HG03469 (cell line): ENCODE measurements around the gene SERPINB3.
A peak's percentile ranks its signal among the peaks of the same experiment; 100 is the strongest.
"Not testable (repeated sequence)": the region's sequence is repeated elsewhere in the genome, so short reads cannot be mapped to it uniquely, and the experiment has no call there.

Source experiments
- ATAC-seq: cut with Tn5 transposase; IDR thresholded peaks from one replicate; pipeline ENCODE4 v1.9.1; 2021; ENCODE audit warnings: mild to moderate bottlenecking, moderate library complexity, moderate number of reproducible peaks; ENCODE audit not compliant: unreplicated experiment

Gene SERPINB3

DNA sequence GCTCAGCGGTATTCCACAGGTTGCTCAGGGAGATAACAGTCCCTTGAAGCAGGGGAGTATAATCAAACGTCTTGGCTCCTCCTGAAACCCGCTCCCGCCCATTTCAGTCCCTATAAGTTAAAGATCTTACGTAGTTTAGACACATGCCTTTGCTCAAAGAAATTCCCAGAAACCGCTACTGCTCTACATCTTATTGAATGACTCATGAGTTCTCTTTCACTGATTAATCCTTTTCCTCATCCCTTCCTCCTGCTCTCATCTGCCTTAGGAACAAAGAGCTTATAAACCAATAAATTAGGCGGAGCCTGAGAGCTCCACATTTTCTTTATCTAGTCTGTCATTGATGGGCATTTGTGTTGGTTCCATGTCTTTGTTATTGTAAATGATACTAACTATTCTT, 13.5 kb downstream of the SERPINB3 start:
- ATAC-seq, result no peak

DNA sequence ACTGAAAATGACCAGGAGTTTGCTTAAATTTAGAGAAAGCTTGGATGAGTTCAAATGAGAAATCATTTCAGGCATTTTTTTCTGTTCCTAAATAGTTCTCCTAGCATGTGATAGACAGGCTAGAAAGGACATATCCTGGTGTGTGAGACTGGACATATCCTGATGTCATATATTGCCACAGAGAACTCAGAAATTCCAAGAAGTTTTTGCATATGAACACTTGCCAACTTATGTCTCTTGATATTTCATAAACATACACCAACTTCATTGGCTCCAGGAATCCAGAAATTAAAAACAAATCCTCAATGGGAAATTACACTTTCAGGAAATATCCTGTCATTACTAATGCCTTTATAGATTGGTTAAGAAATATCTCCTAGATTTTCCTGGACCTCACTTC, 14.8 kb downstream of the SERPINB3 start:
- no peak for ATAC-seq

DNA sequence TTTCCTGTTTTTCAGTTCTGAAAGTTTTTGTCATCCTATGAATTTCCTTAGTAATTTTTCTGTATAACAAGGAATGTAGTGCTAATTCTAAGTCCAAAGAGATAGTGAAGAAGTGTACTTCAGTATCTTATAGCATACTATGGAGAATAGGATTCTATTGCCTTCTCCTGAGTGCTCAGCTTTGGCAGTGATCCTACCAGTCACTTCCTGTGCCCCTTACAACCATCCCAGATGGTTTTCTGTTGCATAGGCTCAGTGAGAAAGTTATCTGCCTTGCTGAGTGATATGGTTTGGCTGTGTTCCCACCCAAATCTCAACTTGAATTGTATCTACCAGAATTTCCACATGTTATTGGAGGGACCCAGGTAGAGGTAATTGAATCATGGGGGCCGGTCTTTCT, 17.0 kb downstream of the SERPINB3 start:
- ATAC-seq, result not testable (repeated sequence)

DNA sequence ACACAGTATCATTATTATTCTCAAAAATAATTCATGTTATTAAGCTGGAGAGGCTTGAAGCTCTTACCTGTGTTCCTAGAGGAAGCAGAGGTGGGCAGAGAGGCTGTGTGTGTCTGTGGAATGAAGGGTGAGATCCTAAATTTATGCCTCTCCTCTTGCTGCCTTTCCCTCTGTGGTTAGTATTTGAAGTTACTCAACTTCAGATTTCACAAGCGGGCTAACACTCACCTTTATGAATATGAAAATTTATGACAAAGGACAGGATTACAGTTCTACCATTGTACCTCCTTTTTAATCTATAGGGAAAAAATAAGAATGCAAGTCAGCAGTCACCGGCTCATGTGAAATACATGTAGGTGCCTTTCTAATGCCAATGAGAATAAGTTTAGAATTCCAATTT, 17.6 kb downstream of the SERPINB3 start, which contains the start of gene SERPINB4:
Gene SERPINB4 (minus strand): TSS at position 115 of the 400 bp plus-strand sequence. CDS start 679 bp downstream, outside the sequence.
- not testable (repeated sequence) for ATAC-seq

DNA sequence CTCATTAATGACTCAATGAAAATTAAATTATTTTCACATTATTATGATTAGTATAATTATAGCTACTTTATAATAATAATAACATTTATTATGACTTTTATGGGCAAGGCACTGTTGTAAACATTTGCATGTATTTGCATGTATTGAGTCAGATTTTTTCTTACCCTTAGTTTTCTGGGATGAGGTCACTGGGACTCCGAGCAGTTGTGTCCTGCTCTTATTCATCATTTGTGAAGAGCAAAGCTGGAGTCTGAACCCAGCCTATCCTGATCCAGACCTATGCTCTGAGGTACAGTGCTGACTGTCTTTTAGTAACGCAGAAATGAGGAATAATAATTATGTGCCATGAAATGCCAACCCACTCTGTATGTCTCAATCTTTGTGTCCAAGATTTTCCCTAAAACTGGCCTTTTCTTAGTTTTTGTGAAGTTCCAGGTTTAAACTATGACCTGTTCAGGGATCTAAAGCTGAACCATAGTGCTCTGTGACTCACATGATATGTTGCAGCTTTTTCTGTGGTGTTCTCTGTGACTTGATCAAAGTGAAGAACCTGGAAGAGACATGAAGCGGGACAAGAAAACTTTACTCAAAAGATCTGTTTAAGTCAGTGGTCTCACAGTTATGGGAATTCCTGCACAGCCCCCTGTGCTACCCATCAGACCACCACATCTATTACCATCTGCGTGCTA, 18.9 kb downstream of the SERPINB3 start:
- not testable (repeated sequence) for ATAC-seq

DNA sequence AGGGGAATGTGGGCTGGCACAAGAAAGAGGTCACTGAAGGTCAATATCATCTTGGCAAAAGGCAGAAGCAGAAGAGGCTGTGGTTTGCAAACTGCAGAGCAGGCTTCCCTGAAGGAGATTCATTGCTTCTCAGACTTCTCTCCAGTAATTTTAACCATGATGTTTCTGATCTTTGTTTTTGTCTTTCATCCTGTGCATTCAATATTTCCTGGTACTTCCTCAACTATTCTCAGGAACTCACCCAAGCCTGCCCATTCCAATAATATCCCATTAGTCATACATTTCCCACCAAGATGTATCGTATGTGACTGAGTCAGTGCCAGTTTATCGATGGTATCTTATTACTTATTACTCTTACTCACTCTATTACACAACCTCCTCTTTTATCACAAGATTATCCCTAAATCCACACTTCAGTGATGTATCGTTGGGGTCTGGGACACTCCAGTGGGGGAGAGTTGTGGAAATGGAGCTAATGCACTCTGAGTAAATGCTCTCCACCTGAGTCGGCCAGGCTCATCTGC, 20.5 kb downstream of the SERPINB3 start:
- ATAC-seq, result not testable (repeated sequence)

DNA sequence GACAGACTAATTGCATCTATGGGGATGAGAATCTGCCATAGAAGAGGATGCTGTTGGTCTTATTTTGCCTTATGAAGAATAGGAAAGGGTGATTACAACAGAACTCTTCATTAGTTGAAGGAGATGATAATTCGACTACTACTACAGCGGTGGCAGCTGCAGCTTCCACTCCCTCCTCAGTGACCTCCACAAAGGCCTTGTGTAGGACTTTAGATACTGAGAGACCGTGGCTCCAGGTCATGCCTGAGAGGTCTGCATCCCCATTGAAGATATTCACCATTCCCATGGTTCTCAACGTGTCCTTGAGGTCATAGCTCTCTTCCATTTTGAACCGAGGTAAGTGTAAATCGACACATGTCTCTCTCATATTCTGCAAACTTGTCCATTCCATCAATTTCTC, 24.0 kb downstream of the SERPINB3 start:
- no peak for ATAC-seq

DNA sequence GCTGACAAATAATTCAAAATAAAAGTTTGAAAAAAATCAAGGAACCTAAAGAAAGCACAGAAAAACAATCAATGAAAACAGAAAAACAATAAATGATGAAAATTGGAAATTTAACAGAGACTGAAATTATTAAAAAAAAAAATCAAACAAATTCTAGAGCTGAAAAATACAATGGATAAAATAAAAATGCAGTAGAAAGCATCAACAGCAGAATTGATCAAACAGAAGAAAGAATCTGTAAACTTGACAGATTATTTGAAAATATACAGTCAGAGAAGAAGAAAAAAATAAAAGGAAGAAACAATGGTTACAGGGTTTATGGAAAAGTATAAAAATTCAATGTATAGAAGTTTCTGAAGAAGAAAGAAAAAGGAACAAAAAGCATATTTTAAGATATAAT, 33.9 kb downstream of the SERPINB3 start:
- ATAC-seq, result no peak

DNA sequence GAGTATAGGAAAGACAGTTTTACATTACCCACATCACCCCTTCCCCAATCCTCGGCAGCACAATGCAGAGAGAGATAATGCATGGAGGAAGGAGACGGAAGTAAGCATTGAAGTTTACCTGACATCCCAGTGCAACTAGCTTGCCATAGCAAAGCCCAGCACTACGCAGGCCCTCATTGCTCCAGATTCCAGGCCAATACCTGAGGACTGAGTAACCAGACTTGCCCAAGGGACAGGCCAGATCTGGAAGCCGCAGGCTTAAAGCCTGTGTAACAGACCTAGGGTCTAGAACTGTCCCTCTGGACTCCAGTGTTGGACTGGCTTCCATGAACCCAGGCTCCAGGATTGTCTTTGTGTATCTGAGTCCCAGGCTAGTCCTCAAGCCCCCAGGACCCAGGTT, 35.3 kb downstream of the SERPINB3 start:
- ATAC-seq, result no peak

DNA sequence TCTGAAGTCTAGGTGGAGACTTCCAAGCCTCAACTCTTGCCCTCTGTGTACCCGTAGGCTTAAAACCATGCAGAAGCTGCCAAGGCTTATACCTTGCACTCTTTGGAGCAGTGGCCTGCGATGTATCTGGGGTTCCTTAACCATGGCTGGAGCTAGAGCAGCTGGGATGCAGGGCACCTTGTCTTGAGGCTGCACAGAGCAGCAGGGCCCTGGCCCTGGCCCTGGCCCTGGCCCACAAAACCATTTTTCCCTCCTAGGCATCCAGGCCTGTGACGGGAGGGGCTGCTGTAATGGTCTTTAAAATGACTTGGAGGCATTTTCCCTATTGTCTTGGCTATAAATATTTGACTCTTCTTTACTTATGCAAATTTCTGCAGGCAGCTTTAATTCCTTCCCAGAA, 36.8 kb downstream of the SERPINB3 start:
- ATAC-seq, result no peak

DNA sequence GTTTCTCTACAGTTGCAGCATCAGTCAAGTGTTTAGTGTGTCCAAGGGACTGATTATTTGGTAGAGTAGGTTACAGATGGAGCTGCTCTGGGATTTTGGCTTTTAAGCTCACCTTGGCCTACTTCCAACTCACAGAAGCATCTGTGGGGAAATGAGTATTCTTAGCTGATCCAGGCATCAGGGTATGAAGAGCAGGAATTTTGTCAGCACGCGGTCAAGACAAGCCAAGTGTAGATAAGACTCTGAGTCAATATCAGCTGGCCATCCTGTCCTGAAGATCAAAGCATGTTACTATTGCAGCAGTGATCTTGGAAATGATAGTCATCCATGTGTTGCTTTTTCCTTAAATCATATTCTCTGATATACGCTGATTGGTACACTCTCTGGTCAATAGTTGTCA, 42.0 kb downstream of the SERPINB3 start:
- ATAC-seq, result no peak

DNA sequence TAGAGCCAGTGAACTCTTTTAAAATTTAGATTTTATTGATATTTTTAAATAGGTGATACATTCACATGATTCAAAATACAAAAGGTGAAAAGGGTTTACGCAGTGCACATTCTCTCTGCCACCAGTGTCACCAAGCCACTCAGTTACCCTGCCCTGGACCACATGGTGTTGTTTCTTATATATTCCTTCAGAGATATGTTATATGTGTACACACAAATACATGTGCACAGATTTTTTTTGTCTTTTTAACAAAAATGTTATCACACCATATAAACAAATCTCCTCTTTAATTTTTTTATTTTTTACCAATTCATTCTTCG, 43.8 kb downstream of the SERPINB3 start:
- no peak for ATAC-seq

DNA sequence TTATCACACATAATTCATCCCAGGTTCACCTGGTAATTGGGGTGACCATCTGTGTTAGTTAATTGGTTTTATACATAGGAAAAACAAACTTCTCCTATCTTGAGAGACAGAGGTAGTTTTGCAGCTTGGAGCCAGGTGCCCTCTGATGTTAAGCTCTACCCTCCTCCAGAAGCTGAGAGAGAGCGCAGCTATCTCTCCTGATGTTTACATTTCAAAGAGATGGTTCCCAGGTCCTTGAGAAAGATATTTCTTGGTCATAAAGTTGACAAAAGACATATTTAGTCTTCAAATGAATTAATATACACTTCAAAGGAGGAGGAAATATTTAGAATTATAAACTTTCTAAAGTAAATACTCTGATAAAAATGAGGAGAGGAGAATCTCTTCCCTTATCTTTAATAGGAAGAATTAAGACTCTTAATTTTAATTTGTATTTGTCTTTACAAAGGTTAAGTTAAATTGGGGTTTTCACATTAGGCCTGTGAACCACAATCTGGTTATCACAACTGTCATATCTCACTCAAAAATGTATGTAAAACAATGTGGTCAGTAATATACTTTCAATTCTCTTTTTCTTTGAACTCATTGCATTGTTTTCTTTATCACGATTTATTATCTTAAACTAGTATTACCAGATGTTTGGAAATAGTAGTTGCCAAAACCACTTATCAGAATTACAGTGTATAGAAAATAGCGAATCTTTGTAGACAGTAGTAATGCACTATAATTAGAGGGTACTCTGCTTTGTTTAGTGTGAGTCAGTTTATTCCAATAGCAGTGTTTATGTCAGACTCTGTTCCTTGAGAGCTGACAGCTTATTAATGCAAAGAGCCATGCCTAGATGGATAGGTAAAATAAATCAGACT, 44.4 kb downstream of the SERPINB3 start:
- ATAC-seq, result peak; percentile 85

DNA sequence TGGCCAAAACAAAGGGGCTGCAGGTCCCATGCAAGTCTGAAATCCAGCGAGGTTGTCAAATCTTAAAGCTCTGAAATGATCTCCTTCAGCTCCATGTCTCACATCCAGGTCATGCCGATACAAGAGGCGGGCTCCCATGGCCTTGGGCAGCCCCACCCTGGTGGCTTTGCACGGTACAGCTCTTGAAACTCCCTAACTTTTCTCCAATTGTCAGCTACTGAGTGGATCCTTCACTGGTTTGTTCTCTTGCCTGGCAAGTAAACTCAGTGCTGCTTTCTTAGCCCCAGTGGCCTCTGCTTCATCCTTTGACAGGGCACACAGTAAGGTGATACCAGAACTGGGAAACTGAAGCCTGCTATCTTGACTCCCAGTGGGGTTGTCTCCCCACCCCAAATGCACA, 48.3 kb downstream of the SERPINB3 start:
- ATAC-seq, result no peak

DNA sequence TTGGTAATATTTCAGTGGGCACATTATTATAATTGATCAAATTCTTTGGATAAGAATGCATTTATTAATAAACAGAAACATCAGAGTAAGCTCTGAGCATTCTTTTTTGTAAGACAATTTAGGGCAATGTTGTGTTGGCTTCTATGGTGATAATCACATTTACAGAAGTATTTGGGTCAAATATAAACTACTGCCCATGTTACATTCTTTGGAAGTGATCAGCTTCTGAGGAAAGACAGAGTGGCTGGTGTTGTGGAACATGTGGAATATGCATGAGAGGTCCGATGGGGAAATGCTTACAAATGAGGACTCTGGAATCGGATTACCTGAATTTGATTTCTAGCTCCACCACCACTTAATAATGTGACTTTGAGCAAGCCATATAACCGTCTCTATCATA, 55.2 kb downstream of the SERPINB3 start:
- no peak for ATAC-seq
